Natural killer cell (primary cell): ENCODE measurements around the gene NREP. TPM values are rescaled to one million over a fixed set of nuclear protein-coding genes. Genes with fewer than 3 reads are reported as not detected.
"Not testable (repeated sequence)": the region's sequence is repeated elsewhere in the genome, so short reads cannot be mapped to it uniquely, and the experiment has no call there.

ENCODE experiments used
- ATAC-seq, 3 donors: fragments of 150-1000 bp in 2 of 3; fragments of 200-7000 bp in 1 of 3; cut with Tn5 transposase; 1 replicate in 1 of 3; 2 replicates in 2 of 3; pipeline ENCODE4 v1.10.0; 2021; ENCODE audit warnings: mild to moderate bottlenecking in 2 of 3, moderate library complexity in 2 of 3
- DNase-seq, 2 donors: peaks; one replicate each; pipeline versions ENCODE4 v3.0.0 to v3.0.0-alpha.2; 2013 to 2021; ENCODE audit warnings: mixed read lengths in 1 of 2
- H3K27ac ChIP-seq: one replicate; pipeline ENCODE4 v1.5.1; 2013; ENCODE audit warnings: mild to moderate bottlenecking, low read length
- H3K27me3 ChIP-seq: one replicate; pipeline ENCODE4 v1.6.1; 2013; ENCODE audit warnings: low read length; ENCODE audit not compliant: control insufficient read depth, insufficient read depth
- H3K36me3 ChIP-seq: one replicate; pipeline ENCODE4 v1.6.1; 2013; ENCODE audit warnings: low read length; ENCODE audit not compliant: control insufficient read depth, insufficient read depth
- H3K4me1 ChIP-seq: one replicate; pipeline ENCODE4 v1.6.1; 2013; ENCODE audit warnings: low read length; ENCODE audit not compliant: control insufficient read depth, insufficient read depth
- H3K4me3 ChIP-seq: one replicate; pipeline ENCODE4 v1.5.1; 2013; ENCODE audit warnings: low read length
- H3K9me3 ChIP-seq: one replicate; pipeline ENCODE4 v1.6.1; 2013; ENCODE audit warnings: low read length; ENCODE audit not compliant: control insufficient read depth, insufficient read depth
- H3K27ac Mint-ChIP-seq, 2 donors: one replicate each; pipeline ENCODE4 v1.8.0; 2022; ENCODE audit warnings: mild to moderate bottlenecking in 2 of 2, mixed read lengths in 2 of 2, moderate library complexity in 1 of 2
- H3K27me3 Mint-ChIP-seq, 2 donors: one replicate each; pipeline ENCODE4 v1.8.0; 2022; ENCODE audit warnings: low read depth in 2 of 2, mixed read lengths in 2 of 2
- H3K36me3 Mint-ChIP-seq: one replicate; pipeline ENCODE4 v1.8.0; 2022; ENCODE audit warnings: mixed read lengths
- H3K4me1 Mint-ChIP-seq, 2 donors: one replicate each; pipeline ENCODE4 v1.8.0; 2022; ENCODE audit warnings: mixed read lengths in 2 of 2
- H3K4me3 Mint-ChIP-seq: one replicate; pipeline ENCODE4 v1.8.0; 2022; ENCODE audit warnings: mild to moderate bottlenecking, moderate library complexity, mixed read lengths
- H3K9me3 Mint-ChIP-seq, 2 donors: one replicate each; pipeline ENCODE4 v1.8.0; 2022; ENCODE audit warnings: mixed read lengths in 2 of 2
- CTCF ChIP-seq: fragments of 200-600 bp; IDR thresholded peaks from one replicate; pipeline ENCODE4 v1.8.0; 2022; ENCODE audit warnings: antibody characterized with exemption
- WGBS: methylation state at CpG from one replicate; pipeline ENCODE4 v1.1.7; 2013; ENCODE audit warnings: missing lambda C conversion rate; ENCODE audit not compliant: insufficient coverage; 5-methylcytosine and 5-hydroxymethylcytosine counted together
- intact Hi-C: fragments of 100-400 bp; cut with micrococcal nuclease; formaldehyde crosslinking; loops from one replicate; pipeline ENCODE4 v1.14.2; 2022
- total RNA-seq, 4 donors: library from RNA; stranded (reverse); fragments of 120-200 nt in 1 of 4; gene quantifications; one replicate each; pipeline versions ENCODE4 v1.2.3 to v1.2.4, GENCODE V29; 2013 to 2022

Gene NREP
- total RNA-seq, 3 donors from 2014 or later (not counting 1 experiment from before 2014, with no cell fraction given) = 7.6 to 9.9 (median 8.4) TPM

- Histone ChIP-seq H3K4me1 (no peaks in the 10 kb centered on the region), H3K4me3 (no peak overlapping the region), H3K9me3 (no peaks in the 10 kb centered on the region), H3K36me3 (no peaks in the 10 kb centered on the region), H3K27ac (no peak overlapping the region), H3K27me3 (no peaks in the 10 kb centered on the region)
- Mint-ChIP-seq H3K36me3 (no peaks in the 10 kb centered on the region), H3K27ac (no peak overlapping the region), H3K27me3 (peaks cover 0 to 3% of the 10 kb centered on the region in 2 donors), H3K4me3 (no peak overlapping the region), H3K4me1 (no peaks in the 10 kb centered on the region), H3K9me3 (no peaks in the 10 kb centered on the region)
- no peak for ATAC-seq
- DNase-seq = no peak
- intact Hi-C loops = no loop called here
- WGBS = 88% methylated on average over 1 of the region's 2 CpGs
- no peak for TF ChIP-seq CTCF
These were observed 36.6 kb downstream of the NREP start for GRCh38 chr5:111720333-111720890.

- H3K4me3 Mint-ChIP-seq = no peak overlapping the region
- DNase-seq (no peak), ATAC-seq (no peak)
- no peaks in the 10 kb centered on the region for H3K4me1 ChIP-seq
- no peak overlapping the region for H3K27ac ChIP-seq
- no peak overlapping the region for H3K27ac Mint-ChIP-seq
- no peaks in the 10 kb centered on the region for H3K36me3 ChIP-seq
- H3K36me3 Mint-ChIP-seq = peaks cover 5% of the 10 kb centered on the region
- TF ChIP-seq CTCF = no peak
- no peaks in the 10 kb centered on the region for H3K9me3 ChIP-seq
- H3K4me3 ChIP-seq = no peak overlapping the region
- H3K9me3 Mint-ChIP-seq = peaks cover 0 to 3% of the 10 kb centered on the region in 2 donors
- peaks cover 3 to 5% of the 10 kb centered on the region in 2 donors for H3K27me3 Mint-ChIP-seq
- H3K27me3 ChIP-seq = no peaks in the 10 kb centered on the region
- intact Hi-C loops = no loop called here
- H3K4me1 Mint-ChIP-seq = no peaks in the 10 kb centered on the region
These were observed 37.2 kb downstream of the NREP start for GRCh38 chr5:111719773-111720172.

- H3K27ac Mint-ChIP-seq, H3K9me3 Mint-ChIP-seq, DNase-seq, intact Hi-C loops, ATAC-seq, H3K27me3 Mint-ChIP-seq, H3K27me3 ChIP-seq, H3K36me3 ChIP-seq, H3K4me3 ChIP-seq, H3K4me3 Mint-ChIP-seq, H3K4me1 Mint-ChIP-seq, H3K4me1 ChIP-seq, H3K9me3 ChIP-seq, H3K27ac ChIP-seq: not testable (repeated sequence)
- 91% methylated on average over 3 of the region's 3 CpGs for whole genome bisulfite sequencing
- peaks cover 25% of the 10 kb centered on the region for H3K36me3 Mint-ChIP-seq
These were observed 40.2 kb downstream of the NREP start for GRCh38 chr5:111716789-111717188.

- H3K27me3 ChIP-seq = no peaks in the 10 kb centered on the region
- Mint-ChIP-seq H3K4me3 (no peak overlapping the region), H3K27ac (no peak overlapping the region)
These were observed 49.3 kb downstream of the NREP start for GRCh38 chr5:111707630-111708164.

More at GRCh38 chr5:111707630-111708164, 49.3 kb downstream of the NREP start:
- no peak for ATAC-seq
- H3K27me3 Mint-ChIP-seq = no peaks in the 10 kb centered on the region
- 100% methylated on average over 1 of the region's 1 CpG for WGBS
- peaks cover 10% of the 10 kb centered on the region for H3K4me1 ChIP-seq
- no peaks in the 10 kb centered on the region for H3K36me3 ChIP-seq
- no peak overlapping the region for H3K4me3 ChIP-seq
- intact Hi-C loops = no loop called here
- TF ChIP-seq CTCF = no peak
- H3K36me3 Mint-ChIP-seq = peaks cover 7% of the 10 kb centered on the region
- no peaks in the 10 kb centered on the region for H3K9me3 ChIP-seq
- DNase-seq = no peak
- H3K4me1 Mint-ChIP-seq = peaks cover 17 to 24% of the 10 kb centered on the region in 2 donors
- no peak overlapping the region for H3K27ac ChIP-seq
- peaks cover 0 to 5% of the 10 kb centered on the region in 2 donors for H3K9me3 Mint-ChIP-seq
